ENCODE data around the gene LTB. TPM values are rescaled to one million over a fixed set of nuclear protein-coding genes. Genes with fewer than 3 reads are reported as not detected.

Gene LTB
- total and polyA plus RNA-seq, 2 experiments from 2014 or later, result 4.0 to 6.0 TPM

- Histone ChIP-seq H3K4me1 (ENCODE audit: insufficient read depth) (peaks cover 11% of the 10 kb centered on the region), H3K27ac (peak overlapping the region; percentile 76), H3K9me2 (replicated peaks; ENCODE audit: insufficient read depth) (no peaks in the 10 kb centered on the region), H3K27me3 (no peaks in the 10 kb centered on the region), H3K36me3 (replicated peaks; ENCODE audit: insufficient read depth, low read depth) (no peaks in the 10 kb centered on the region), H4K20me1 (ENCODE audit: insufficient read depth, poor library complexity, severe bottlenecking) (no peaks in the 10 kb centered on the region), H3K79me2 (no peaks in the 10 kb centered on the region), H3K4me2 (peak overlapping the region; percentile 70), H2AFZ (no peak overlapping the region), H3K4me3 (no peak overlapping the region), H3K9me3 (ENCODE audit: low read depth) (no peaks in the 10 kb centered on the region)
- TF ChIP-seq CTCF (IDR thresholded peaks at IDR 0.05; ENCODE audit: poor library complexity), result no peak
- TF ChIP-seq EZH2 (IDR thresholded peaks at IDR 0.05; ENCODE audit: borderline replicate concordance), result no peak
- TF ChIP-seq EZH2phosphoT487 (IDR thresholded peaks at IDR 0.05; ENCODE audit: low read depth, severe bottlenecking, unreplicated experiment), result no peak
- DNase-seq (ENCODE audit: low spot score), result peak; percentile 32
- whole genome bisulfite sequencing (ENCODE audit: low lambda C conversion rate, missing lambda C conversion rate), result 73% methylated on average over 5 of the region's 8 CpGs
Measured at GRCh38 chr6:31614075-31614619, 31.9 kb upstream of the LTB start.

GRCh38 chr6:31610968-31611367 lies 28.7 kb upstream of the LTB start:
- no peak for TF ChIP-seq EZH2phosphoT487 (IDR thresholded peaks at IDR 0.05; ENCODE audit: low read depth, severe bottlenecking, unreplicated experiment)
- TF ChIP-seq EZH2 (IDR thresholded peaks at IDR 0.05; ENCODE audit: borderline replicate concordance), result no peak
- TF ChIP-seq CTCF (IDR thresholded peaks at IDR 0.05; ENCODE audit: poor library complexity), result no peak
- Histone ChIP-seq H3K27ac (no peak overlapping the region), H3K79me2 (no peaks in the 10 kb centered on the region), H3K4me1 (ENCODE audit: insufficient read depth) (peaks cover 11% of the 10 kb centered on the region), H3K4me2 (no peak overlapping the region), H2AFZ (no peak overlapping the region), H4K20me1 (ENCODE audit: insufficient read depth, poor library complexity, severe bottlenecking) (no peaks in the 10 kb centered on the region), H3K9me3 (ENCODE audit: low read depth) (no peaks in the 10 kb centered on the region), H3K27me3 (no peaks in the 10 kb centered on the region), H3K9me2 (replicated peaks; ENCODE audit: insufficient read depth) (no peaks in the 10 kb centered on the region), H3K36me3 (replicated peaks; ENCODE audit: insufficient read depth, low read depth) (no peaks in the 10 kb centered on the region), H3K4me3 (no peak overlapping the region)
- DNase-seq (ENCODE audit: low spot score), result no peak
- 80% methylated on average over 4 of the region's 4 CpGs for WGBS (ENCODE audit: low lambda C conversion rate, missing lambda C conversion rate)

- TF ChIP-seq EZH2phosphoT487 (IDR thresholded peaks at IDR 0.05; ENCODE audit: low read depth, severe bottlenecking, unreplicated experiment) (no peak), CTCF (IDR thresholded peaks at IDR 0.05; ENCODE audit: poor library complexity) (no peak), EZH2 (IDR thresholded peaks at IDR 0.05; ENCODE audit: borderline replicate concordance) (no peak)
- WGBS (ENCODE audit: low lambda C conversion rate, missing lambda C conversion rate), result 63% methylated on average over 8 of the region's 8 CpGs
- H4K20me1 ChIP-seq (ENCODE audit: insufficient read depth, poor library complexity, severe bottlenecking), result no peaks in the 10 kb centered on the region
- no peaks in the 10 kb centered on the region for H3K36me3 ChIP-seq (replicated peaks; ENCODE audit: insufficient read depth, low read depth)
- no peak overlapping the region for H2AFZ ChIP-seq
- H3K27ac ChIP-seq, result no peak overlapping the region
- no peaks in the 10 kb centered on the region for H3K9me2 ChIP-seq (replicated peaks; ENCODE audit: insufficient read depth)
- no peak for DNase-seq (ENCODE audit: low spot score)
- no peak overlapping the region for H3K4me3 ChIP-seq
- H3K9me3 ChIP-seq (ENCODE audit: low read depth), result no peaks in the 10 kb centered on the region
- no peak overlapping the region for H3K4me2 ChIP-seq
- peaks cover 3% of the 10 kb centered on the region for H3K4me1 ChIP-seq (ENCODE audit: insufficient read depth)
- H3K27me3 ChIP-seq, result no peaks in the 10 kb centered on the region
- H3K79me2 ChIP-seq, result no peaks in the 10 kb centered on the region
Measured at GRCh38 chr6:31609519-31610406, 27.5 kb upstream of the LTB start.

Data from hepatocyte (in vitro differentiated cells).